Measurements from ENCODE around the gene CARD14. TPM values are rescaled to one million over a fixed set of nuclear protein-coding genes. Genes with fewer than 3 reads are reported as not detected.

CARD14 gene
- total RNA-seq, 2 experiments from 2014 or later = not detected

DNA sequence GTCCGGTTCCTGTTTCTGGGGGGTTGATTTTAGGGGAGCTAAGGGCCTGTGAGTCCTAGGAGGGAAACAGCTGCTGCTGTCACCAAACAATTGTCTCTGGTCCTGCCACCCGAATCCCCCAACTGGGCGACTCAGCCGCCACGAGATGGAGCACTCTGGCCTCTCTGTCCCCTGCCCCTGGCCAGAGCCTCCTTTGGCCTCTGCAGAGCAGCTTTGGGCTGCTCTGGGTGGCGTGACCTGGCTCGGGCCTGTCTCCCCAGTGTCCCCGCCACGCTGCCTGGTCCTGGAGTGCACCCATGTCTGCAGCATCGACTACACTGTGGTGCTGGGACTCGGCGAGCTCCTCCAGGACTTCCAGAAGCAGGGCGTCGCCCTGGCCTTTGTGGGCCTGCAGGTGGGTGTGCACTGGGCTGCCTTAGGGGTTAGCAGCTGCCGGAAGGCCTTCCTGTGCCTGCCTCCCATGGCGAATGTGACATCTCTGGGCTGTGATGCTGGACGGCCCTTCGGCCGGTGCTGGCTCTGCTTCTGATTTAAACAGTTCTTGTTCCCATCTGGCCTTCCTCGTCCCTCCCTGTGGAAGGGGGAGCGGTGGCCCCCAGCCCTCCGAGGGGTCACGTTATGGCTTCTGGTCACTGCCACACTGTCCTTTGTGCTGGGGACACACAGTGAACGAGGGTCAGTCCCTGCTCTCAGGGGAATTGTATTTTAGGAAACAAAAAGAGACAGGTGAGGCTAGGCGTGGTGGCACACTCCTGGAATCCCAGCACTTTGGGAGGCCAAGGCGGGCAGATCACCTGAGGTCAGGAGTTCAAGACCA is 79.3 kb downstream of the CARD14 start:
- ATAC-seq (ENCODE audit: poor library complexity) (no peak), DNase-seq (no peak)
- Histone ChIP-seq H3K4me3 (ENCODE audit: low read length) (no peak overlapping the region), H3K9me3 (ENCODE audit: control insufficient read depth in 1 of 2, insufficient read depth in 1 of 2, low read length in 2 of 2) (no peaks in the 10 kb centered on the region), H3K4me1 (ENCODE audit: insufficient read depth, low read length) (peaks cover 13% of the 10 kb centered on the region), H3K27me3 (ENCODE audit: control insufficient read depth in 1 of 2, insufficient read depth in 2 of 2, low read length in 2 of 2) (no peaks in the 10 kb centered on the region), H3K36me3 (ENCODE audit: insufficient read depth, low read length) (peaks cover 16% of the 10 kb centered on the region), H3K27ac (ENCODE audit: low read depth in 1 of 2, low read length in 2 of 2) (no peak overlapping the region)
- H3K36me3 Mint-ChIP-seq (ENCODE audit: low read depth) = peaks cover 23% of the 10 kb centered on the region
- peaks cover 8% of the 10 kb centered on the region for H3K4me1 Mint-ChIP-seq (ENCODE audit: low read depth)
- CTCF ChIA-PET = no interaction called here
- no peak overlapping the region for H3K27ac Mint-ChIP-seq
- POLR2A ChIA-PET = no interaction called here
- no peak for TF ChIP-seq CTCF (IDR thresholded peaks at IDR 0.05)
- no peaks in the 10 kb centered on the region for H3K27me3 Mint-ChIP-seq
- H3K9me3 Mint-ChIP-seq = no peaks in the 10 kb centered on the region
- H3K4me3 Mint-ChIP-seq = no peak overlapping the region
- intact Hi-C loops (cut with DNase I, micrococcal nuclease) = no loop called here

DNA sequence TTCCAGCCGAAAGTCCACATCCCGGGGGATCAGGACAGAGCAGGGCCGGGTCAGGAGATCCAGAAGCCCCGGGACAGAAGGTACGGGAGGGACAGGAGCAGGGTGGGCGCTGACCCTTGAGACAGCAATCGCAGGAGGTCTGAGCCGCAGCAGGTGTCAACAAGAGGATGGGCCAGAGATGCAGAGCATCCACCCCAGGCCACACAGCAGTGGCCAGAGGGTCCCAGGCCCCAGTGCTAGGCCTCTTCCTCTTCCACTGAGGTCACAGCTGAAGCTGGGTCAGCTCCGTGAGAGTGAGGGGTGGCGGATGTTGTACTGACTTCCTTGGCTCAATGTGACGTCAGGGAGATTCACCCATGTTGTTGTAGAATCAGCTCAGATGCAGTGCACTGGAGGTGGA is 82.1 kb downstream of the CARD14 start:
- DNase-seq (no peak), ATAC-seq (ENCODE audit: poor library complexity) (no peak)
- no peak for TF ChIP-seq CTCF (IDR thresholded peaks at IDR 0.05)
- intact Hi-C loops (cut with DNase I, micrococcal nuclease) = loop anchor here (2.0 to 10.0 kb wide), 4 partner anchors 33 to 247 kb away; partner anchors contain the start of gene EIF4A3 (in 1 of the 2)
- no peaks in the 10 kb centered on the region for H3K9me3 Mint-ChIP-seq
- peaks cover 10% of the 10 kb centered on the region for H3K36me3 Mint-ChIP-seq (ENCODE audit: low read depth)
- peaks cover 33% of the 10 kb centered on the region for H3K4me1 ChIP-seq (ENCODE audit: insufficient read depth, low read length)
- no peaks in the 10 kb centered on the region for H3K27me3 Mint-ChIP-seq
- H3K27me3 ChIP-seq (ENCODE audit: control insufficient read depth in 1 of 2, insufficient read depth in 2 of 2, low read length in 2 of 2) = no peaks in the 10 kb centered on the region
- H3K27ac Mint-ChIP-seq = peak overlapping the region; percentile 78
- no peak overlapping the region for H3K4me3 Mint-ChIP-seq
- H3K27ac ChIP-seq (ENCODE audit: low read depth in 1 of 2, low read length in 2 of 2) = peak overlapping the region in 1 of 2 donors; percentile 10
- ChIA-PET POLR2A (interaction anchor here (0.7 kb wide), 1 partner anchor 10 kb away, joined by 3 read pairs; no protein-coding TSS in a partner anchor), CTCF (interaction anchor here (0.8 to 2.8 kb wide), 5 partner anchors 14 to 151 kb away, joined by 3 to 14 read pairs (median 7); partner anchors contain the start of gene GAA)
- H3K36me3 ChIP-seq (ENCODE audit: insufficient read depth, low read length) = peaks cover 3% of the 10 kb centered on the region
- H3K4me1 Mint-ChIP-seq (ENCODE audit: low read depth) = peaks cover 16% of the 10 kb centered on the region
- H3K9me3 ChIP-seq (ENCODE audit: control insufficient read depth in 1 of 2, insufficient read depth in 1 of 2, low read length in 2 of 2) = no peaks in the 10 kb centered on the region
- no peak overlapping the region for H3K4me3 ChIP-seq (ENCODE audit: low read length)

DNA sequence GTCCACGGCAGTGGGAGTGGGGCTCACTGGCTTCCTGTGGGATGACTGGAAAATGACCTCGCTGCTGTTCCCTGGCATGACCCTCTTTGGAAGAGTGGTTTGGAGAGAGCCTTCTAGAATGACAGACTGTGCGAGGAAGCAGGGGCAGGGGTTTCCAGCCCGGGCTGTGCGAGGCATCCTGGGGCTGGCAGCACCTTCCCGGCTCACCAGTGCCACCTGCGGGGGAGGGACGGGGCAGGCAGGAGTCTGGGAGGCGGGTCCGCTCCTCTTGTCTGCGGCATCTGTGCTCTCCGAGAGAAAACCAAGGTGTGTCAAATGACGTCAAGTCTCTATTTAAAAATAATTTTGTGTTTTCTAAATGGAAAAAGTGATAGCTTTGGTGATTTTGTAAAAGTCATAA is 83.0 kb downstream of the CARD14 start:
- Histone ChIP-seq H3K4me1 (ENCODE audit: insufficient read depth, low read length) (peaks cover 38% of the 10 kb centered on the region), H3K27ac (ENCODE audit: low read depth in 1 of 2, low read length in 2 of 2) (peak overlapping the region in 1 of 2 donors; percentile 10), H3K4me3 (ENCODE audit: low read length) (no peak overlapping the region), H3K27me3 (ENCODE audit: control insufficient read depth in 1 of 2, insufficient read depth in 2 of 2, low read length in 2 of 2) (no peaks in the 10 kb centered on the region), H3K36me3 (ENCODE audit: insufficient read depth, low read length) (no peaks in the 10 kb centered on the region), H3K9me3 (ENCODE audit: control insufficient read depth in 1 of 2, insufficient read depth in 1 of 2, low read length in 2 of 2) (no peaks in the 10 kb centered on the region)
- ATAC-seq (ENCODE audit: poor library complexity) (peak; percentile 99), DNase-seq (peak; percentile 76 to 94 (median 88))
- peaks cover 10% of the 10 kb centered on the region for H3K36me3 Mint-ChIP-seq (ENCODE audit: low read depth)
- ChIA-PET POLR2A (interaction anchor here (0.7 kb wide), 1 partner anchor 9 kb away, joined by 3 read pairs; no protein-coding TSS in a partner anchor), CTCF (interaction anchor here (1.5 to 2.8 kb wide), 4 partner anchors 13 to 152 kb away, joined by 5 to 14 read pairs (median 8); partner anchors contain the start of gene GAA)
- H3K4me3 Mint-ChIP-seq = no peak overlapping the region
- peaks cover 16% of the 10 kb centered on the region for H3K4me1 Mint-ChIP-seq (ENCODE audit: low read depth)
- no peaks in the 10 kb centered on the region for H3K27me3 Mint-ChIP-seq
- H3K27ac Mint-ChIP-seq = peak overlapping the region; percentile 78
- peak; percentile 85 for TF ChIP-seq CTCF (IDR thresholded peaks at IDR 0.05)
- intact Hi-C loops (cut with DNase I, micrococcal nuclease) = loop anchor here (1.0 to 10.0 kb wide), 5 partner anchors 34 to 248 kb away; partner anchors contain the start of gene EIF4A3 (in 1 of the 2)
- H3K9me3 Mint-ChIP-seq = no peaks in the 10 kb centered on the region
